Endothelial cell (in vitro differentiated cells): ENCODE measurements around the gene CARD10. TPM values are rescaled to one million over a fixed set of nuclear protein-coding genes. Genes with fewer than 3 reads are reported as not detected.

Source experiments
- DNase-seq: peaks from one replicate; pipeline ENCODE4 v3.0.0; 2021; ENCODE audit warnings: low spot score
- H3K27ac Mint-ChIP-seq: one replicate; pipeline ENCODE4 v1.8.0; 2021; ENCODE audit warnings: mixed read lengths, inconsistent platforms; ENCODE audit not compliant: unreplicated experiment
- H3K27me3 Mint-ChIP-seq: one replicate; pipeline ENCODE4 v1.8.0; 2021; ENCODE audit warnings: mild to moderate bottlenecking, moderate library complexity, mixed read lengths, inconsistent platforms; ENCODE audit not compliant: unreplicated experiment
- H3K36me3 Mint-ChIP-seq: one replicate; pipeline ENCODE4 v1.8.0; 2021; ENCODE audit warnings: mild to moderate bottlenecking, low read depth, mixed read lengths, inconsistent platforms; ENCODE audit not compliant: unreplicated experiment
- H3K4me1 Mint-ChIP-seq: one replicate; pipeline ENCODE4 v1.8.0; 2021; ENCODE audit warnings: mild to moderate bottlenecking, mixed read lengths, inconsistent platforms; ENCODE audit not compliant: unreplicated experiment
- H3K4me3 Mint-ChIP-seq: one replicate; pipeline ENCODE4 v1.8.0; 2021; ENCODE audit warnings: mild to moderate bottlenecking, mixed read lengths, inconsistent platforms; ENCODE audit not compliant: unreplicated experiment
- H3K9me3 Mint-ChIP-seq: one replicate; pipeline ENCODE4 v1.8.0; 2021; ENCODE audit warnings: mixed read lengths, inconsistent platforms; ENCODE audit not compliant: unreplicated experiment
- CTCF ChIP-seq: fragments of 200-600 bp; sonication (generic); IDR thresholded peaks from one replicate; pipeline ENCODE4 v1.5.0; 2021; ENCODE audit warnings: antibody characterized with exemption; ENCODE audit not compliant: unreplicated experiment
- total RNA-seq: library from RNA; stranded (reverse); fragmentation: NEBNext Ultra II Directional; extraction: Animal tissue kit (Norgen Biotek cat#: 25700); gene quantifications from one replicate; pipeline ENCODE4 v1.2.1, GENCODE V29; 2021; ENCODE audit not compliant: unreplicated experiment

Gene CARD10
- total RNA-seq, 1 donor from 2014 or later = 26.0 TPM

- H3K4me1 Mint-ChIP-seq = peaks cover 19% of the 10 kb centered on the region
- H3K27me3 Mint-ChIP-seq = peaks cover 18% of the 10 kb centered on the region
- H3K27ac Mint-ChIP-seq = no peak overlapping the region
- DNase-seq = no peak
- H3K9me3 Mint-ChIP-seq = no peaks in the 10 kb centered on the region
- no peak overlapping the region for H3K4me3 Mint-ChIP-seq
- H3K36me3 Mint-ChIP-seq = peaks cover 26% of the 10 kb centered on the region
- no peak for TF ChIP-seq CTCF
Measured at GRCh38 chr22:37491106-37491505, 28.1 kb downstream of the CARD10 start.

GRCh38 chr22:37489983-37490382 is 29.2 kb downstream of the CARD10 start:
- Mint-ChIP-seq H3K27ac (no peak overlapping the region), H3K36me3 (peaks cover 22% of the 10 kb centered on the region), H3K9me3 (no peaks in the 10 kb centered on the region), H3K4me1 (peaks cover 21% of the 10 kb centered on the region), H3K27me3 (peaks cover 18% of the 10 kb centered on the region), H3K4me3 (no peak overlapping the region)
- no peak for TF ChIP-seq CTCF
- DNase-seq = no peak

GRCh38 chr22:37488337-37489135 is 30.7 kb downstream of the CARD10 start:
- peaks cover 20% of the 10 kb centered on the region for H3K36me3 Mint-ChIP-seq
- TF ChIP-seq CTCF = no peak
- no peak overlapping the region for H3K27ac Mint-ChIP-seq
- no peaks in the 10 kb centered on the region for H3K9me3 Mint-ChIP-seq
- no peak overlapping the region for H3K4me3 Mint-ChIP-seq
- peaks cover 19% of the 10 kb centered on the region for H3K27me3 Mint-ChIP-seq
- H3K4me1 Mint-ChIP-seq = peaks cover 31% of the 10 kb centered on the region
- DNase-seq = no peak

- Mint-ChIP-seq H3K27me3 (peaks cover 18% of the 10 kb centered on the region), H3K4me1 (peaks cover 39% of the 10 kb centered on the region), H3K4me3 (peak overlapping the region; percentile 6), H3K36me3 (peaks cover 12% of the 10 kb centered on the region), H3K9me3 (no peaks in the 10 kb centered on the region), H3K27ac (peak overlapping the region; percentile 9)
- no peak for DNase-seq
- no peak for TF ChIP-seq CTCF
Measured at GRCh38 chr22:37487571-37487970, 31.6 kb downstream of the CARD10 start.

- no peak for DNase-seq
- Mint-ChIP-seq H3K36me3 (peaks cover 12% of the 10 kb centered on the region), H3K4me1 (peaks cover 43% of the 10 kb centered on the region), H3K27me3 (peaks cover 18% of the 10 kb centered on the region), H3K4me3 (peak overlapping the region; percentile 26), H3K9me3 (no peaks in the 10 kb centered on the region), H3K27ac (peak overlapping the region; percentile 9)
- TF ChIP-seq CTCF = no peak
Measured at GRCh38 chr22:37487129-37487528, 32.1 kb downstream of the CARD10 start.
